ENCODE results near the gene HMGCLL1.

HMGCLL1 gene

GRCh38 chr6:55578537-55579363 is at the start of gene HMGCLL1:
HMGCLL1 (minus strand) TSS chr6:55579192; CDS start chr6:55579055, 137 bp downstream.
- DNase-seq: peak; percentile 7 to 12

DNA sequence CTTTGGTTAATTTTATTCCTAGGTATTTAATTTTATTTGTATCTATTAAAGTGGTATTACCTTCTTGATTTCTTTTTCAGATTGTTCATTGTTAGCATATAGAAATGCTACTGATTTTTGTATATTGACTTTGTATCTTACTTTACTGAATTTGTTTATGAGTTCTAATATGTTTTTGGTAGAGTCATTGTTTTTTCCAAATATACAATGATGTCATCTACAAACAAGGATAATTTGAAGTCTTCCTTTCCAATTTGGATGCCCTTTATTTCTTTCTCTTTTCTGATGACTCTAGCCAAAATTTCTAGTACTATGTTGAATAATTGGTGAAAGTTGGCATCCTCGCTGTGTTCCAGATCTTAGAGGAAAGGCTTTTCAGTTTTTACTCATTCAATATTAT is 43.0 kb upstream of the HMGCLL1 start:
- DNase-seq: no peak

DNA sequence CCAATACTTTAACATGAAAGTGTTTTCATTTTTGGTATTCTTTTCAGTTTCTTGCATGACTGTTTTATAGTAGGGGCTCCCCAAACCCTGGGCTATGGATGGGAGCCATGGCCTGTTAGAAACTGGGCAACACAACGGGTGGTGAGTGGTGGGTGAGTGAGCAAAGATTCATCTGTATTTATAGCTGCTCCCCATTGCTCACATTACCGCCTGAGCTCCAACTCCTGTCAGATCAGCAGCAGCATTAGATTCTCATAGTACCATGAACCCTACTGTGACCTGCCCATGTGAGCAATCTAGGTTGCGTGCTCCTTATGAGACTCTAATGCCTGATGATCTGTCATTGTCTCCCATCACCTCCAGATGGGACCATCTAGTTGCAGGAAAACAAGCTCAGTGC is 42.3 kb upstream of the HMGCLL1 start:
- no peak for DNase-seq

DNA sequence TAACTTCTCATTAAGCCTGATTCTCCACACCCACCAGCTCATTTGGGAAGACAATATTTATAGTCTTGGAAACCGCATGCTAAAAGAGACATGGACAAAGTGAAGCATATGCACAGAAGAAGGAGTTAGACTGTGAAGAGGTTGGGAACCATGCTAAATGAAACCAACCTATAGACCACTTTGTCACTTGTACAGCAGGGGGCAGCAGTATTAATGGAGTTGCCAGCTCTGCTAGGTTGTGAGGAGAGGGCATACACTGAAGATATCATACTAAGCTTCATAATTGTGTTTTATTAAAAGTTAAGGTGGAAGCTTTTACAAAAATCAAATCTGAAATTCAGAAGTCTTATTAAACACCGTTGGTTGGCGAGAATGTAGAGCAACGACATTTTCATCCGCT is 38.3 kb upstream of the HMGCLL1 start:
- DNase-seq: peak in 1 of 2 experiments; percentile 6

GRCh38 chr6:55604021-55604420 is 25.0 kb upstream of the HMGCLL1 start:
- no peak for DNase-seq

DNA sequence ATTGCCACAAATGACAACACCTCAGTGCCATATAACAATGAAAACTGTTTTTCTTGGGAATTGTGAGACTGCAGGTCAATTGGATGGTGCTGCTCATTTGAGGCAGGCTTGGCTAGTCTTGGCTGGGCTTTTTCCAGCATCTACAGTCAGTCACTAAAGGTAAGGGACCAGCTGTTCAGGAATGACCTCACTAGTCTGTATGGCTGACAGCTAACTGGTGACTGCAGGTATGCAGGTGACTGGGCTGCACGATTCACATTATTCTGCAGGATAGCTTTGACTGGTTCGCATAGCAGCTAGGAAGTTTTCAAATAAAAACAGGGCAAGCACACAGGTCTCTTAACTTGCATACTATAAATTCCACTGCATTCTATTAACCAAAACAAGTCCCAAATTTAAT is 22.1 kb upstream of the HMGCLL1 start:
- no peak for DNase-seq

DNA sequence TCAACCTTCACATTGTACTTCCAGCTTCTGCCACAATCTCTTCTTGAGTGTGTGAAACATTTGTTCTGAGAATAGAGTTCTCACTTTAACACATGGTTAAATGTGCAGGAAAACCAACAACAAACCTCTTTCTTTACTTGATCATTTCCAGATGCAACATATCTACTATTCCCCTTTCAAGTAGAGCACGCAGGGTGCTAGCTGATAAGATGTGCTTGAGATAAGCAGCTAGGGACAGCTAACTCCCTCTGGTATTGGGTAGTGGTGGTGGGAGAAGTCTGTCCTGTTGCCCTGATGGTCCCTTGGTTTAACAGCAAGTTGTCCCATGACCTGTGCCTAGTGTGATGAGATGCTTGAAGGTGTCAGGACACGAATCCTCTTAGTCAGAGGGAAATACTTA is 15.4 kb upstream of the HMGCLL1 start:
- no peak for DNase-seq

GRCh38 chr6:55584654-55585354 is 5.8 kb upstream of the HMGCLL1 start:
- DNase-seq: no peak

GRCh38 chr6:55576811-55577210 is 2.2 kb downstream of the HMGCLL1 start:
- no peak for DNase-seq

DNA sequence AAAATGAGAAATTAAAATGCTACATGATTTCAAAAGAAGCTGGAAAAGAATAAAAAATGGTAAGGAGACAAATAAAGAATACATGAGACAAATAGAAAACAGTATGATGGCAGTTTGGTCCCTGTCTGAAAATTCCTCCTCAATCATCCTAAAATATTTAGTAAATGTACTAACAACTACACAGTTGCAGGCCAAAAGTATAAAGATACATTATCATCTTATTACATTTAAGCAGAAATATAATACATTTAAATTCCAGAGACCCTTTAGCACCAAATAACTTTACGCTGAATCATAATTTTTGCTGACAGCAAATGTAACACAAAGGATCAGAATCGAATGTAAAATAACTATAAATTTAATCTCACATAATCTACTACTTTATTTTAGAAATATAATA is 4.4 kb downstream of the HMGCLL1 start:
- no peak for DNase-seq

DNA sequence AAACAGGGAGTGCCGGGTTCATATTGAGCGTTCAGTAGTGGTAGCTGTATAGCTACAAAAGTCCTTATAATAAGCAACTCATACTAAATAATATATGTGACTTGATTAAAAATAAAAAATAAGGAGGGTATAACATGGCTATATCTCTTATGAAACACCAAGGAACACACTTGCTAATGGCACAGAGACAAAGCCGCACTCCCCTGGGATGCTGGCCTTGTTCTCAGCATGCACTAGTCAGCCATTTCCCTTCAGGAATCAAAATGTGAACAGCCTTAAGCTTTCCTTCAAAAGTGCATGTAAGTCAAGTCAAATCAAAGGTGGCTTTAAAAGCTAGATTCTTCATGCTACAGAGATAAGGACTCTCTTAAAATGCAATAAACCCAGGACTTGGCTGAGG is 9.4 kb downstream of the HMGCLL1 start:
- DNase-seq: no peak

DNA sequence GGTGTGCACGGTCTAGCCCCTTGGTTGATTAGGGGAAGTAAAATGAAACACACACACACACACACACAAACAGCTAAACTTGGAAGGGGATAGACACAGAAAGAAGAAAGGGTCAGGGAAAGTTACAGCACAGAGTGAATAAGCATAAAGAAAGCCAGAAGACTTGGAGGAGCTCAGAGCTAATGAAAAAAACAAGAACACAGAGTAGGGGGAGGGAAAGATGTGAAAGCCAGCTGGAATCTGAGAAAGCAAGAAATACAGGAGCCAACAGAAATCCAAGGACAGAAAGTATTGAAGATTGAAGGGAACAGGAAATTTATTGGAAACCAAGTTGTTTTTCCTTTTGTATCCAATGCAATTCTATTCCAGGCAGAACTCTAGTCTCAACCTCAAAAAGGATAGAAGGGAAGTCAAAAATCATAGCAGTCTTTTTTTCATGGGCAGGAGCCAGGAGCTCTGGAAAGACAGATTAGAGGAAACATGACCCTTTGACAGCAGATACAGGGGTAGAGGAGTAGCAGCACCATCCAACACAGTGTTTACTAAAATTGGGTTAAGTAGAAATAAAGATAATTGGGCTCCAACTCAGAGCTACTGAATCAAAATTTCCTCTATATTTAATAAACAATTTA is 10.1 kb downstream of the HMGCLL1 start:
- no peak for DNase-seq

DNA sequence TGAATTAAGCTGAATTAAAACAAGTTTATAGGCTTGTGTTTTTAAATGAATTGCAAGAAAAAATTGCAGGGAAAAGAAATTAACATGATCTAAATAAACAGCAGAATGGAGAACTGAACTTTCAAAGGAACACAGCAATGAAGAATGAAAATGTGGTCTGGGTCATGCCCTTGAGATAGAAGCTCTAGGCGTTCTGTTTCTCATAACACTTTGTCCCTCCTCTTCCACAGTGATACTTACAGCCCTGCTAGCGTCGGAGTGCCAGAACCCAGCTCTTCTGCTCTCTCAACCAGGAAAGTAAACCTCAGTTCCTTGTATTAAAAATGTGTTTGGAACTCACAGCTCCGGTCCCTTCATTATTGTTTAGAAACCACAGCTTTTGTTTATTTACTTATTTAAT is 11.4 kb downstream of the HMGCLL1 start:
- DNase-seq: no peak

DNA sequence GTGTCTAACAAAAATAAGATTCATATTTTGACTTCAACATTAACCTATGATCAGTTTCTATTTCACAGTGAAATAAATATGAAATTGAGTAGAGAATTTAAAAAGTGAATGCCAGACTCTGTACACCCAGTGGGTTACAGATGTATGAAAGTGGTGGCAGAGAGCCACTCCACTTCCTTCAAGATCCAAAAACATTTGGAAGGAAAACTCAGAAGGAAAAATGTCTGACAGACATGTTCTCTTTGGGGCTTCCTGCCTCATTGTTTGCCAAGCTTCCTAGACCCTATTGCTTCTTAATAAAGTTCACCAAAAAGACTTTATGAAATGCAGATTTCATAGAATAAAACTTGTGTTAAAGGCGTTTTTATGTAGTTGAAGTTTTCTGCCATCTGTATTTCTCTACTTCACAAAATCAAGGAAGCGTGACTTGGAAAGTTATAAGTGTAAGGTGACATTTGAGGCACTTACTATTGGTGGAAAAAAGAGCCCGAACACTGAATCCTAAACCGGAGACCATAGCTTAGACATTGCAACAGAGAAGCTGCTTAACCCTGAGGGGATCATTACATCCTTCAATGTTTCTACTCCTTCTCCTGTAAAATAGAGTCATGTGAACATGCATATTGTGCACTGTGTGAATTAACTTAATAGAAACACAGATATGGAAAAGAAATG is 12.8 kb downstream of the HMGCLL1 start:
- DNase-seq: no peak

GRCh38 chr6:55562318-55562717 is 16.7 kb downstream of the HMGCLL1 start:
- DNase-seq: no peak

DNA sequence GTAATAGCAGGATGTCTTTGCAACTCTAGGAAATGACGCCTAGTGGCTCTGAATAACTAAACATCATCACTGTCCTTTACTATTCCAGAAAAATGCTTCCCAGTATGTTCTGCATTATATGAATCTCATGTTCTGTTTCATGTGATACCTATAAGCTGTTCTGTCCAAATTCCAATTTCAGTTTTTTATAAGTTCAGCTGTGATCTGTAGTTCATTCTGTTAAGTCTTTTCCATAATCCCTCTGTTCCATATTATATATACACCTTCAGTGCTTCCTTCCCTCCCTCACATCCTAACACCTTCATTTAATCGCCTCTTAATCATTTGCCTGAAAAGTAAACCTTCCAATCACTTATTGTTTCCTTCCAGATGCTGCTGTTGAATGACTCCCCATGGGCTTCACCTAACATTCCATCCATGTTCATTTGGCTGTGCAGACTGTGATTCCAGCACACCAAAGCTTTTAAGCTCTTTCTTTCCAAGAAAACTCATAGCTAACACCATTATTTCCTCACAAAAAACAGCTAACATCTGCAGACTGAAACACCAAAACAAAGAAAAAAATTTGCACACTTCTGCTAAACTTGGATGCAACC is 18.6 kb downstream of the HMGCLL1 start:
- DNase-seq: no peak

- DNase-seq: no peak
Measured at GRCh38 chr6:55557146-55557545, 21.8 kb downstream of the HMGCLL1 start.

DNA sequence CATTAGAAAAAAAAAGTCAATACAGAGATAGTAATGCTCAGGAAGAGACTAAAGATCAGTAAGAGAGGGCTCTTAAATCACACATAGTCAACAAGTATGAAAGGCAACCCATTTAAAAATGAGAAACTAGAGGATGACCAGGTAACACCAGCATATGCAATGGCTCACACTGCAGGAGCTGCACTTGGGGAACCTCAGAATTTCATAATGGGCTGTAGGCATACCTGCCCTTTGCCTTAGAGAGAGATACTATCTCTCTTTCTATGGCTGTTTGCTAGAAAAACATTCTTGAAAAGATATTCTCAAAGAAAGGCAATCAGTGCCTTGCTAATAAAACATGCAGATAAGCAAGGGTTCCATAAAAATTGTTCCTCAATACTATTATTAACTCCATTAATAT is 33.2 kb downstream of the HMGCLL1 start:
- no peak for DNase-seq

DNA sequence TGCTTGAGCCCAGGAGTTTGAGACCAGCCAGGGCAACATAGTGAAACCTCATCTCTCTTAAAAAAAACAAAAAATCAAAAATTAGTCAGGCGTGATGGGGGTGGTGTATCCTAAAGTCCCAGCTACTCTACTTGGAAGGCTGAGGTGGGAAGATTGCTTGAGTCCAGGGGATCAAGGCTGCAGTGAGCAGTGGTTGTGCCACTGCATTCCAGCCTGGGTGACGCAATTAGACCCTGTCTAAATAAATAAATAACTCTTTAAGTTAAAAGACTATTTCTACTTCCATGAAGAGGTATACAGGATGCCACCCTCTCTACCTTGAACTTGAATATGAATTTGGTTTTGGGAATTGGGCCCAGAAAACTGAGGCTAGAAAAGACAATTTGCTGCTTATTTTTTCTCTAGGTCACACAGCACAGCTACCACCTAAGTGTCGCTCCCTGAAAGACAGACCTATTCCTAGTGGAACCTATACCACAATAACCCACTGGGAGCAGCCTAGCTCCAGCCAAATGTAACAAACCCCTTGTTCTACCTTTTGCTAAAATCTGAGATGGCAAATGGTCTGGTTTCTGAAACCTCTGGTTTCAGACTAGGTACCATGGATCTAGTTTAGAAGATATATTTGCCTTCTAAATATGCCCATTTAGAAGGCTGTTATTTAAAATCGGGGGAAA is 35.2 kb downstream of the HMGCLL1 start:
- no peak for DNase-seq

DNA sequence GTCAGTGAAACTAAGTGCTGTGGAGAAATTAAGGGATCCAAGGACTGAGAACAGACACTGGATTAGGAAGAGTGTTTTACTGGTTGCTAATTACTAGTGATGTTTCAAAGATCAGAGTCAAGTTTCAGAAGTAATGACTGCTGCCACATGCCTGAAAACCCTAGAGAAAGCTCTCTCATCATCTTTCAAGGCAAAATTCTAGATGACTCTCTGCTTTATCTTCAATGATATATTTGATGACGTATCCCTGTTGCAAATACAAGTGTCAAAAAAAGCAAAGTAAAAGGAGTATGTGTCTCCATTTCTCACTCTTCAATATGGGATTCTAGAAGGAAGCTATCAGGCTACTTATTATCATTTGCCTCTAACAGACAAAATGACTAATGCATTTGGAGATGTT is 38.0 kb downstream of the HMGCLL1 start:
- no peak for DNase-seq

DNA sequence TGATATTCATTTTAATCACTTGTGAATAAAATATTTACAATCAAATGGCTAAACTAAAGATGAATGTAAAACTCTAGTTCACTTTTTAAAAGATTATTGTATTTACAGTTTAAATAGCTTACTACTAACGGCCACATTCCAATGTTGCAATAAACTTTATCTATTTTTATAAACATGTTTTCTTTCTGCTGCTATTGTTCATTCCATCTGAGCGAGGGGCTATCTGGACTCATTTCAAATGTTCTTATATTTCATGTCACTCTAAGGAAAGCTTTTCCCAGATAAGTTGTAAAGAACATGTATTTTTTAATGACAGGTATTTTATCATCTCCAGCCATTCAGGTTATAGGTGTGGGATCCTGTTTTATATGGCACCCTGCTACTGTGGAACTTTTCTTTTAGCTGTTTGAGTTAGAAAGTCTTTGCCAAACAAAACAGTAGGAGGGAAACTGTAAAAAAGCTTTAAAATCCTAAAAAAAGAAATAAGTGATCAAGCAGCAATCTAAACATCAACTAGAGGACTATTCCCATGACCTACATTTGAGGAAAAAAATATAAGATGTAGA is 42.5 kb downstream of the HMGCLL1 start:
- no peak for DNase-seq

DNA sequence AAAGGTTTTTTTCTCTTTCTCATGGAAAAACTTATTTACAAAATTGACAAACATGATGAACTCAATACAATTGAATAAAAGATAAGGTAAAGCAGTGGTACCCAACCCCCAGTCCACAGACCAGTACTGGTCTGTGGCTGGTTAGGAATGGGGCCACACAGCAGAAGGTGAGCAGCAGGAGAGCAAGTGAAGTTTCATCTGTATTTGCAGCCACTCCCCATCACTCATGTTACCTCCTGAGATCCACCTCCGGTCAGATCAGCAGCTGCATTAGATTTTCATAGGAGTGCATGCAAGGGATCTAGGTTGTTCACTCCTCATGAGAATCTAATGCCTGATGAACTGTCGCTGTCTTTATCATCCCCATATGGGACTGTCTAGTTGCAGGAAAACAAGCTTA is 47.5 kb downstream of the HMGCLL1 start:
- no peak for DNase-seq
